Hematopoietic multipotent progenitor cell treated with erythropoietin and hydrocortisone succinate and interleukin-3 and kit ligand, for 15 days (in vitro differentiated cells): Measurements from ENCODE around the gene UPK1B.
"Not testable (repeated sequence)": the region's sequence is repeated elsewhere in the genome, so short reads cannot be mapped to it uniquely, and the experiment has no call there.

Source experiments
- DNase-seq: peaks from one replicate; pipeline ENCODE4 v3.0.0-alpha.2; 2015; ENCODE audit warnings: low spot score

The UPK1B gene

GRCh38 chr3:119223511-119223910 lies 50.1 kb downstream of the UPK1B start:
- no peak for DNase-seq

- no peak for DNase-seq
These were observed 51.7 kb downstream of the UPK1B start for GRCh38 chr3:119225121-119225520.

- DNase-seq = no peak
These were observed 53.9 kb downstream of the UPK1B start for GRCh38 chr3:119227070-119227850.

- DNase-seq = no peak
These were observed 55.2 kb downstream of the UPK1B start for GRCh38 chr3:119228373-119229145.

GRCh38 chr3:119229190-119229589 lies 55.8 kb downstream of the UPK1B start:
- DNase-seq = no peak

- no peak for DNase-seq
These were observed 56.7 kb downstream of the UPK1B start for GRCh38 chr3:119230071-119230470.

- DNase-seq = no peak
These were observed 57.3 kb downstream of the UPK1B start for GRCh38 chr3:119230745-119231144.

- DNase-seq = no peak
These were observed 61.2 kb downstream of the UPK1B start for GRCh38 chr3:119234610-119235009.

GRCh38 chr3:119235151-119235550 lies 61.8 kb downstream of the UPK1B start:
- DNase-seq = no peak

- DNase-seq = no peak
These were observed 63.4 kb downstream of the UPK1B start for GRCh38 chr3:119236756-119237155.

GRCh38 chr3:119237299-119237698 lies 63.9 kb downstream of the UPK1B start:
- DNase-seq = no peak

GRCh38 chr3:119238363-119238762 lies 65.0 kb downstream of the UPK1B start:
- DNase-seq = no peak

GRCh38 chr3:119239206-119239820 lies 65.9 kb downstream of the UPK1B start:
- no peak for DNase-seq

GRCh38 chr3:119240101-119240590 lies 66.7 kb downstream of the UPK1B start:
- no peak for DNase-seq

- DNase-seq = peak; percentile 78
These were observed 67.4 kb downstream of the UPK1B start, which contains the start of gene B4GALT4 for GRCh38 chr3:119240591-119241434. B4GALT4 (minus strand) TSS chr3:119240878; CDS start chr3:119230099, 10,779 bp downstream.

GRCh38 chr3:119242387-119243057 lies 69.1 kb downstream of the UPK1B start:
- DNase-seq = not testable (repeated sequence)

- not testable (repeated sequence) for DNase-seq
These were observed 69.7 kb downstream of the UPK1B start for GRCh38 chr3:119243058-119243529.

GRCh38 chr3:119243712-119244111 lies 70.3 kb downstream of the UPK1B start:
- DNase-seq = no peak

- DNase-seq = no peak
These were observed 72.4 kb downstream of the UPK1B start for GRCh38 chr3:119245778-119246177.
